Small intestine (tissue), 7 donors: Measurements from ENCODE around the gene CACFD1. TPM values are rescaled to one million over a fixed set of nuclear protein-coding genes. Genes with fewer than 3 reads are reported as not detected.

ENCODE experiments used
- DNase-seq, 2 donors: peaks; one replicate each; pipeline versions ENCODE4 v3.0.0 to v3.0.0-alpha.2; 2013
- FAIRE-seq: peaks from 2 replicates; lab custom pipeline; 2012; peaks lifted over from hg19 to GRCh38; lab: Jason Lieb, UNC
- H3K27ac ChIP-seq, 3 donors: one replicate each; pipeline ENCODE4 v1.5.1; 2013; ENCODE audit warnings: low read length in 2 of 3, mild to moderate bottlenecking in 2 of 3, control low read depth in 1 of 3, inconsistent platforms in 1 of 3, low read depth in 1 of 3, moderate library complexity in 1 of 3
- H3K27me3 ChIP-seq, 3 donors: one replicate each; pipeline ENCODE4 v1.6.1; 2013; ENCODE audit warnings: low read length in 3 of 3, inconsistent platforms in 1 of 3; ENCODE audit not compliant: control insufficient read depth in 3 of 3, insufficient read depth in 3 of 3
- H3K36me3 ChIP-seq, 3 donors: one replicate each; pipeline ENCODE4 v1.6.1; 2013; ENCODE audit warnings: low read length in 3 of 3, inconsistent platforms in 1 of 3, low read depth in 1 of 3, mild to moderate bottlenecking in 1 of 3, moderate library complexity in 1 of 3; ENCODE audit not compliant: control insufficient read depth in 3 of 3, insufficient read depth in 2 of 3
- H3K4me1 ChIP-seq, 3 donors: one replicate each; pipeline ENCODE4 v1.6.1; 2013; ENCODE audit warnings: low read length in 2 of 3, inconsistent platforms in 1 of 3, low read depth in 1 of 3, mild to moderate bottlenecking in 1 of 3, moderate library complexity in 1 of 3; ENCODE audit not compliant: control insufficient read depth in 3 of 3, insufficient read depth in 2 of 3
- H3K4me3 ChIP-seq, 3 donors: one replicate each; pipeline ENCODE4 v1.5.1; 2013; ENCODE audit warnings: low read length in 3 of 3, control low read depth in 1 of 3, inconsistent platforms in 1 of 3, low read depth in 1 of 3, mild to moderate bottlenecking in 1 of 3, moderate library complexity in 1 of 3
- H3K9me3 ChIP-seq, 2 donors: one replicate each; pipeline ENCODE4 v1.6.1; 2013; ENCODE audit warnings: low read depth in 1 of 2, low read length in 1 of 2; ENCODE audit not compliant: control insufficient read depth in 2 of 2, insufficient read depth in 1 of 2
- WGBS, 3 donors: extraction: QIAGEN DNeasy Blood & Tissue Kit; methylation state at CpG; one replicate each; pipeline ENCODE4 v1.1.7; 2013; 5-methylcytosine and 5-hydroxymethylcytosine counted together
- polyA plus RNA-seq, 4 donors: library from polyadenylated mRNA; stranded (reverse) in 3 of 4; unstranded in 1 of 4; fragments of 200-250 nt in 3 of 4; fragments of 120-200 nt in 1 of 4; gene quantifications; one replicate each; pipeline versions ENCODE4 v1.2.1 to v1.2.3, GENCODE V29; 2013
- donor health status: healthy with polysubstance abuse.
- donor health status: control.
- donor health status: control.
- donor health status: Bipolar disorder and iron deficiency.
- donor health status: healthy.

Gene CACFD1
- polyA plus RNA-seq, 4 donors, result 27.0 to 31.4 (median 29.5) TPM

DNA sequence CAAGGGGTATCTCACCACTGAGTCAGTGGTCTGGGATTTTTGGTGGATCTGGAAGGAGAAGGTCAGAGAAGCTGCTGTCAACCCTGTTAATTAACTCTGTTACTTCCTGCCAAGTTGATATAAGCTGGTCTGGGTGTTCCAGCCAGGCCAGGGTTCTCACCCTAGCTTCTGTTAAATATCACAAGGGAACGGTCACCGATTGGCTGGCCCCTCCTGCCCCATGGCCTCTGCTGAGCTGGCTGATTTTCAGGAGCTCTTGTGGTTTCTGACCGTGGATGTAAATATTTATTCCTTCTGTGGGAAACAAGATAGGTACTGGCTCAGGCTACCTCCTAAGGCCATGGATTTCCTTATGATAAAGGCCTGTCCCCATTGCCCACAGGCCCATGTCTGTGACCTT is 36.6 kb upstream of the CACFD1 start:
- Histone ChIP-seq H3K36me3 (no peaks in the 10 kb centered on the region), H3K27me3 (peaks cover 0 to 6% (median 4%) of the 10 kb centered on the region in 3 donors), H3K9me3 (no peaks in the 10 kb centered on the region), H3K4me3 (no peak overlapping the region), H3K4me1 (peaks cover 2 to 11% (median 2%) of the 10 kb centered on the region in 3 donors), H3K27ac (no peak overlapping the region)
- DNase-seq (no peak), FAIRE-seq (no peak)
- WGBS, 3 donors, result 61 to 77% (median 68%) methylated on average over 3 of the region's 3 CpGs

DNA sequence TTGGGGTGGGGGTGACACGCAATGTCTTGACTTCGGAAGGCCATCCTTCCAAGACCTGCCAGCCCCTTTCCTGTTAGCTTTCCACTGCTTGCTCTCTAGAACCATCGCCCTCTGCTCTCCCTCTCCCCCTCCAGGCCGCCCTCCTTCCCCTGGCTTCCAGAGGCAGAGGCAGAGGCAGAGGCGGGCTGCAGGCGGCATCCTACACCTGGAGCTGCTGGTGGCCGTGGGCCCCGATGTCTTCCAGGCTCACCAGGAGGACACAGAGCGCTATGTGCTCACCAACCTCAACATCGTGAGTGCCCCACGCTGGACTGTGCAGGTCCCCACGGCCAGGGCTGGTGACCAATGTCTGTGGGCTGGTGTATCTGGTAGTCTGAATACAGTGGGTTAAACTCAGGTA is 35.6 kb upstream of the CACFD1 start:
- Histone ChIP-seq H3K27me3 (peaks cover 0 to 7% (median 4%) of the 10 kb centered on the region in 3 donors), H3K4me3 (no peak overlapping the region), H3K4me1 (peaks cover 2 to 9% (median 4%) of the 10 kb centered on the region in 3 donors), H3K27ac (no peak overlapping the region), H3K9me3 (no peaks in the 10 kb centered on the region), H3K36me3 (no peaks in the 10 kb centered on the region)
- WGBS, 3 donors, result 90 to 95% (median 95%) methylated on average over 12 of the region's 12 CpGs
- DNase-seq (no peak), FAIRE-seq (no peak)

DNA sequence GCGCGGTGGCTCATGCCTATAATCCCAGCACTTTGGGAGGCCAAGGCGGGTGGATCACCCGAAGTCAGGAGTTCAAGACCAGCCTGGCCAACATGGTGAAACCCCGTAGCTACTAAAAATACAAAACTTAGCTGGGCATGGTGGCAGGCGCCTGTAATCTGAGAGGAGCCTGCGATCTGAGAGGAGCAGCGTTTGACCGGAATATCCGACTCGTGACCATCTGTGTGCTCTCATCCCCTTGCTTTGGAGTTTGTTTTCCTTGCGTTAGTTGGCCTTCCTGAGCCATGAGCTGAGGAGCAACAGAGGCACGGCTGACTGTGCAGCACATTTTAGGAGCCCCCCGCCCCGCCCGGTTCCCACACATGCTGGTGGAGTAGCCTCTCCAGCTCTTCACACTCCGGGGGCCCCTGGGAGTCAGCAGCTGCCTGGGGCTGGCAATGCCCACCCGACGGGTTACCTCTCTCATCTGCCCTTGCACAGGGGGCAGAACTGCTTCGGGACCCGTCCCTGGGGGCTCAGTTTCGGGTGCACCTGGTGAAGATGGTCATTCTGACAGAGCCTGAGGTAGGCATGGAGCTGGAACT is 34.6 kb upstream of the CACFD1 start:
- H3K4me1 ChIP-seq, result peaks cover 0 to 5% (median 4%) of the 10 kb centered on the region in 3 donors
- FAIRE-seq, result no peak
- WGBS, 3 donors, result 87 to 91% (median 88%) methylated on average over 22 of the region's 22 CpGs

DNA sequence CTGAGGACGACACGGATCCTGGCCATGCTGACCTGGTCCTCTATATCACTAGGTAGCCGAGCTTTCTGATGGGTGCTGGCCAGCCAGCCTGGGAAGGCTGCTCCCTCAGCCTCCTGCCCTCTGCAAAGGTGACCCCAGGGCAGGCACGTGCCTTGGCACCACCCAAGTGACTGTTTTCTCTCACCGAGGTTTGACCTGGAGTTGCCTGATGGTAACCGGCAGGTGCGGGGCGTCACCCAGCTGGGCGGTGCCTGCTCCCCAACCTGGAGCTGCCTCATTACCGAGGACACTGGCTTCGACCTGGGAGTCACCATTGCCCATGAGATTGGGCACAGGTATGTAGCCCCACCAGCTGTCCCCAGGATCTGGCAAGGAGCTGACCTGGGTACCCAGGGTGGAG is 33.8 kb upstream of the CACFD1 start:
- Histone ChIP-seq H3K36me3 (no peaks in the 10 kb centered on the region), H3K27me3 (peaks cover 2 to 7% (median 4%) of the 10 kb centered on the region in 3 donors), H3K9me3 (no peaks in the 10 kb centered on the region), H3K27ac (no peak overlapping the region), H3K4me3 (no peak overlapping the region), H3K4me1 (peaks cover 0 to 5% (median 4%) of the 10 kb centered on the region in 3 donors)
- FAIRE-seq (no peak), DNase-seq (peak in 1 of 2 donors; percentile 47)
- 15 to 72% (median 27%) methylated on average over 11 of the region's 11 CpGs for WGBS, 3 donors

More for the DNA sequence above, 34.6 kb upstream of the CACFD1 start:
- DNase-seq, result no peak
- Histone ChIP-seq H3K36me3 (no peaks in the 10 kb centered on the region), H3K27ac (no peak overlapping the region), H3K4me3 (no peak overlapping the region), H3K9me3 (no peaks in the 10 kb centered on the region), H3K27me3 (peaks cover 2 to 7% (median 4%) of the 10 kb centered on the region in 3 donors)

DNA sequence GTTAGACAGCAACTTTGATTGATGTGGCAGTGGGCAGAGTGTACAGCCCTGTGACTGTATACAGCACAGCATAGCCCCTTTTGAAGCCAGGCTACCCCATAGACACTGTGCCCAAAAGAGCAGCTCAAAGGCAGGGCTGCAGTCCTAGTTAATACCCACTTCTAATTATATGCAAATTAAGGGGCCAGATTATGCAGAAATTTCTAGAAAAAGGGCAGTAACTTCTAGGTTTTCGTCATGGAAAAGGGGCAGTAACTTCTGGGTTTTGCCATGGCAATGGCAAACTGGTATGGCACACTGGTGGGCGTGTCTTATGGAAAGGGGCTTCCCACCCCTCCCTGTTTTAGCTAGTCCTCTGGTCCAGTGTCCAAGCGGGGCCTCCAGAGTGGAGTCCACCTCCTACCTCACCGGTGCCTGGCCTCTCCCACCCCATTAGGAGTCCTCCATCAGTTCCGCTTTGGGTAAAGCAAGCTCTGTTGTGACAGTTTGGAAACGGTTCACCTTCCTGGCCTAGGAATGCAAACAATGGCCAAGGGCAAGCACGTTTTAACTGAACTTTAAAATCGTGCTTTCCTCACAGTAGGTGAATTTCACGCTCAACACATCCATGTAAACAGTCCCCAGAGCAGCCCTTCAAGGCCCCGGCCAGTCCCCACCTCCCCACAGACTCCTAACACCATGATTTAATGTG is 32.0 kb upstream of the CACFD1 start:
- DNase-seq, result no peak
- H3K27ac ChIP-seq, result no peak overlapping the region
- WGBS, 3 donors, result 58 to 60% (median 60%) methylated on average over 10 of the region's 10 CpGs
- H3K36me3 ChIP-seq, result no peaks in the 10 kb centered on the region
- FAIRE-seq, result no peak
- H3K27me3 ChIP-seq, result peaks cover 2 to 7% (median 4%) of the 10 kb centered on the region in 3 donors
- no peaks in the 10 kb centered on the region for H3K9me3 ChIP-seq
- no peak overlapping the region for H3K4me3 ChIP-seq
- peaks cover 0 to 4% (median 3%) of the 10 kb centered on the region in 3 donors for H3K4me1 ChIP-seq

DNA sequence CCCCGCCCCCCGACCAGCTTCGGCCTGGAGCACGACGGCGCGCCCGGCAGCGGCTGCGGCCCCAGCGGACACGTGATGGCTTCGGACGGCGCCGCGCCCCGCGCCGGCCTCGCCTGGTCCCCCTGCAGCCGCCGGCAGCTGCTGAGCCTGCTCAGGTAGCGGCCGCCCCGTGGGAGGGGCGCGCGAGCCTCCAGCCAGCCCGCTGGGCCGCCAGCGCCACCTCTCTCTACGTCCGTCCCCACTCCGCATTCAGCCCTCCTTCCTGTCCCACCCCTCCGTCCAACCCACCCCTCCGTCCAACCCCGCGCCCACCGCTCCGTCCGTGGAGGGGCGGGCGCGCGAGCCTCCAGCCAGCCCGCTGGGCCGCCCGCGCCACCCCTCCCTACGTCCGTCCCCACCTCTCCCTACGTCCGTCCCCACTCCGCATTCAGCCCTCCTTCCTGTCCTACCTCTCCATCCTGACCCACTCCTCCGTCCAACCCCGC is 31.1 kb upstream of the CACFD1 start:
- peak in 1 of 2 donors; percentile 53 for DNase-seq
- Histone ChIP-seq H3K36me3 (no peaks in the 10 kb centered on the region), H3K27me3 (peaks cover 2 to 7% (median 4%) of the 10 kb centered on the region in 3 donors), H3K9me3 (no peaks in the 10 kb centered on the region), H3K4me3 (peak overlapping the region in 1 of 3 donors; percentile 27), H3K27ac (no peak overlapping the region), H3K4me1 (peaks cover 0 to 4% (median 3%) of the 10 kb centered on the region in 3 donors)
- 1 to 2% (median 1%) methylated on average over 24 to 57 of the region's 57 CpGs for WGBS, 3 donors
- FAIRE-seq, result no peak

DNA sequence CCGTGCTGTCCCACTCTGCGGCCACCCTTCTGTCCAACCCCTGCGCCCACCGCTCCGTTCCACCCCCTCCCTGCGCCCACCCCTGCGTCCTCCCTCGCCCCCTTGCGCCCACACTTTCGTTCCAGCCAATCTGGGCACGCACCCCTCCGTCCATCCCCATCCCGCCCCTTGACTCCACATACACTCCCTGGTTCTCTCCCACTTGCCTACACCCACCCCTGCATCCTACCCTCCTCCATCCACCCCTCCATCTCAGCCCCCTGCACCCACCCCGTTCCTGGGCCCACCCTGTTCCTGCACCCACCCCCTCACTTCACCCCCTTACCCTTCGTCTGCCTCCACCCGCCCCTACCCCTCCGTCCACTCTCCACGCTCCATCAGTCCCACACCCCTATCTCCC is 30.6 kb upstream of the CACFD1 start:
- no peak for FAIRE-seq
- Histone ChIP-seq H3K4me3 (no peak overlapping the region), H3K4me1 (peaks cover 0 to 4% (median 3%) of the 10 kb centered on the region in 3 donors), H3K9me3 (no peaks in the 10 kb centered on the region), H3K27ac (no peak overlapping the region), H3K36me3 (no peaks in the 10 kb centered on the region), H3K27me3 (peaks cover 2 to 7% (median 4%) of the 10 kb centered on the region in 3 donors)
- 6 to 13% (median 6%) methylated on average over 13 to 18 of the region's 18 CpGs for WGBS, 3 donors
- DNase-seq, result no peak

GRCh38 chr9:133429641-133430161 is 30.1 kb upstream of the CACFD1 start:
- no peaks in the 10 kb centered on the region for H3K9me3 ChIP-seq
- no peak overlapping the region for H3K27ac ChIP-seq
- H3K4me3 ChIP-seq, result no peak overlapping the region
- DNase-seq (peak; percentile 35 to 65), FAIRE-seq (no peak)
- peaks cover 2 to 7% (median 4%) of the 10 kb centered on the region in 3 donors for H3K27me3 ChIP-seq
- WGBS, 3 donors, result 21 to 29% (median 25%) methylated on average over 37 to 49 of the region's 49 CpGs
- no peaks in the 10 kb centered on the region for H3K36me3 ChIP-seq
- H3K4me1 ChIP-seq, result peaks cover 0 to 4% (median 3%) of the 10 kb centered on the region in 3 donors
